Measurements from ENCODE around the gene CELSR1. TPM values are rescaled to one million over a fixed set of nuclear protein-coding genes. Genes with fewer than 3 reads are reported as not detected.

Gene CELSR1
- total RNA-seq, 1 experiment from 2014 or later = 19.6 TPM

GRCh38 chr22:46417769-46418168, 119.7 kb downstream of the CELSR1 start:
- no peaks in the 10 kb centered on the region for H3K9me2 ChIP-seq (ENCODE audit: insufficient read depth)
- no peaks in the 10 kb centered on the region for H3K4me1 ChIP-seq (ENCODE audit: control insufficient read depth in 1 of 2, insufficient read depth in 2 of 2, low read length in 2 of 2)
- no TSS peak for BruUV-seq (replicated peaks)
- ChIA-PET CTCF (no interaction called here), RAD21 (ENCODE audit: low non-redundant PET in 1 of 2, low total read pairs in 2 of 2, uncharacterized antibody in 2 of 2, unreplicated experiment in 2 of 2) (no interaction called here), POLR2A (no interaction called here)
- H4K20me1 ChIP-seq (ENCODE audit: insufficient read depth) = no peaks in the 10 kb centered on the region
- no peak overlapping the region for H3K27ac ChIP-seq (ENCODE audit: low read depth, low read length)
- no peak for ATAC-seq
- no peak overlapping the region for H3K9ac ChIP-seq (ENCODE audit: low read length)
- H3K36me3 ChIP-seq (ENCODE audit: control insufficient read depth in 1 of 2, insufficient read depth in 2 of 2, low read length in 2 of 2) = no peaks in the 10 kb centered on the region
- DNase-seq (ENCODE audit: low read depth, low spot score) = no peak
- no peaks in the 10 kb centered on the region for H3K27me3 ChIP-seq (ENCODE audit: insufficient read depth, low read length)
- TF ChIP-seq ZBTB33 (IDR thresholded peaks at IDR 0.05; ENCODE audit: extremely low read depth, insufficient replicate concordance, low read length) = no peak
- no peak for TF ChIP-seq POLR2AphosphoS5 (IDR thresholded peaks at IDR 0.05; ENCODE audit: low read depth, low read length)
- TF ChIP-seq JUND (IDR thresholded peaks at IDR 0.05) = no peak
- no peak for TF ChIP-seq SRF (IDR thresholded peaks at IDR 0.05; ENCODE audit: low read depth)
- TF ChIP-seq CTCF (IDR thresholded peaks at IDR 0.05 in 2 of 3, conservative IDR thresholded peaks at IDR 0.05 in 1 of 3; ENCODE audit: borderline replicate concordance in 1 of 3, insufficient read depth in 1 of 3, low read depth in 2 of 3, low read length in 2 of 3) = no peak
- no peak for TF ChIP-seq SIN3A (IDR thresholded peaks at IDR 0.05; ENCODE audit: low read depth)
- TF ChIP-seq CEBPB (IDR thresholded peaks at IDR 0.05; ENCODE audit: low read depth) = no peak
- TF ChIP-seq EZH2phosphoT487 (IDR thresholded peaks at IDR 0.05; ENCODE audit: borderline replicate concordance) = no peak
- TF ChIP-seq YY1 (IDR thresholded peaks at IDR 0.05; ENCODE audit: extremely low read depth, insufficient replicate concordance, low read depth, low read length) = no peak
- TF ChIP-seq ZNF274 (IDR thresholded peaks at IDR 0.05; ENCODE audit: low read depth, low read length) = no peak
- TF ChIP-seq REST (IDR thresholded peaks at IDR 0.05; ENCODE audit: low read depth) = no peak
- no peak for TF ChIP-seq POLR2A (IDR thresholded peaks at IDR 0.05; ENCODE audit: borderline replicate concordance, extremely low read depth, insufficient read depth, insufficient read length)
- TF ChIP-seq ELF1 (IDR thresholded peaks at IDR 0.05; ENCODE audit: borderline replicate concordance, low read depth) = no peak
- TF ChIP-seq CBX3 (IDR thresholded peaks at IDR 0.05; ENCODE audit: low read depth) = no peak
- no peak overlapping the region for H2AFZ ChIP-seq (ENCODE audit: low read depth, low read length, poor library complexity, severe bottlenecking)
- H3K79me2 ChIP-seq (ENCODE audit: insufficient read depth, low read length) = no peaks in the 10 kb centered on the region
- intact Hi-C loops (cut with micrococcal nuclease) = no loop called here
- no peak overlapping the region for H3K4me2 ChIP-seq (ENCODE audit: low read length)
- H3K4me3 ChIP-seq (replicated peaks in 1 of 2; ENCODE audit: low read depth in 1 of 2, low read length in 2 of 2) = no peak overlapping the region
- no peaks in the 10 kb centered on the region for H3K9me3 ChIP-seq (ENCODE audit: control insufficient read depth in 1 of 2, insufficient read depth in 1 of 2, low read depth in 1 of 2, low read length in 2 of 2)
